H1 (cell line): ENCODE measurements around the gene KRT85. TPM values are rescaled to one million over a fixed set of nuclear protein-coding genes. Genes with fewer than 3 reads are reported as not detected.

Experiments used
- BACH1 ChIP-seq: IDR thresholded peaks from 2 replicates; pipeline ENCODE4 v1.6.1; 2012; ENCODE audit warnings: low read length, improper control_type of control experiment
- BRCA1 ChIP-seq: IDR thresholded peaks from 2 replicates; pipeline ENCODE4 v1.6.1; 2012; ENCODE audit warnings: low read depth, low read length, improper control_type of control experiment
- CBX8 ChIP-seq: fragments of 300-800, 300-1000 bp; sonication (generic); IDR thresholded peaks from 2 replicates; pipeline ENCODE4 v1.7.1; 2016; ENCODE audit warnings: low read depth, low read length, borderline replicate concordance
- CEBPB ChIP-seq: IDR thresholded peaks from 2 replicates; pipeline ENCODE4 v1.6.1; 2012; ENCODE audit warnings: low read depth, low read length
- CTBP2 ChIP-seq: IDR thresholded peaks from 2 replicates; pipeline ENCODE4 v1.7.0; 2011; ENCODE audit warnings: borderline replicate concordance, mild to moderate bottlenecking, moderate library complexity, mixed read lengths, low read length; ENCODE audit not compliant: insufficient read depth, insufficient read length
- CTCF ChIP-seq, 3 experiments: IDR thresholded peaks; 1 replicate in 2 of 3; 2 replicates in 1 of 3; pipeline versions ENCODE4 v1.5.1 to v1.6.1; 2011; ENCODE audit warnings: low read length in 3 of 3, mild to moderate bottlenecking in 3 of 3, inconsistent platforms in 2 of 3, low read depth in 1 of 3, moderate library complexity in 1 of 3; ENCODE audit not compliant: insufficient read depth in 1 of 3; ENCODE audit errors: control extremely low read depth in 1 of 3
- KDM5A ChIP-seq: fragments of 200-600 bp; IDR thresholded peaks from 2 replicates; pipeline ENCODE4 v1.7.1; 2012; ENCODE audit warnings: mild to moderate bottlenecking, low read length, inconsistent platforms, mixed read lengths
- RAD21 ChIP-seq, 2 experiments: IDR thresholded peaks in 1 of 2; conservative IDR thresholded peaks in 1 of 2; 2 replicates each; pipeline ENCODE4 v1.6.1; 2011; ENCODE audit warnings: low read depth in 2 of 2, low read length in 2 of 2, improper control_type of control experiment in 1 of 2, inconsistent platforms in 1 of 2, mild to moderate bottlenecking in 1 of 2, moderate library complexity in 1 of 2
- RFX5 ChIP-seq: IDR thresholded peaks from 2 replicates; pipeline ENCODE4 v1.6.1; 2011; ENCODE audit warnings: low read depth, low read length, improper control_type of control experiment, borderline replicate concordance
- RNF2 ChIP-seq: fragments of 200-900, 300-1000 bp; sonication (generic); IDR thresholded peaks from 2 replicates; pipeline ENCODE4 v1.7.1; 2016; ENCODE audit warnings: borderline replicate concordance, low read depth, mild to moderate bottlenecking, antibody characterized with exemption, low read length; ENCODE audit not compliant: poor library complexity, severe bottlenecking; ENCODE audit errors: missing control alignments
- TBP ChIP-seq: IDR thresholded peaks from 2 replicates; pipeline ENCODE4 v1.6.1; 2011; ENCODE audit warnings: low read depth, low read length, improper control_type of control experiment
- polyA plus RNA-seq, 7 experiments: library from polyadenylated mRNA; depleted of rRNA in 3 of 7; stranded (reverse) in 5 of 7; unstranded in 2 of 7; fragments of >200 nt in 5 of 7; fragments of 200-250 nt in 2 of 7; gene quantifications; 1 replicate in 5 of 7; 2 replicates in 1 of 7; 4 replicates in 1 of 7; pipeline versions ENCODE4 v1.2.1 to v1.2.3, GENCODE V29; 2011 to 2013; ENCODE audit warnings: missing spikeins in 2 of 7, mixed read lengths in 2 of 7
- total RNA-seq: library from RNA; stranded (reverse); fragmentation: NEBNext Ultra II Directional; extraction: Animal tissue kit (Norgen Biotek cat#: 25700); gene quantifications from 2 replicates; pipeline ENCODE4 v1.2.1, GENCODE V29; 2021

The KRT85 gene
- total and polyA plus RNA-seq, 2 of the 8 experiments (the other 6 are each of a cell fraction or from before 2014, with no cell fraction given): not detected

GRCh38 chr12:52366738-52367485, at the start of gene KRT85 (continued):
- TF ChIP-seq CBX8: no peak
- no peak for TF ChIP-seq TBP
- no peak for TF ChIP-seq RFX5
- no peak for TF ChIP-seq CTBP2
- no peak for TF ChIP-seq BRCA1
- no peak for TF ChIP-seq RAD21 (IDR thresholded peaks at IDR 0.05 in 1 of 2, conservative IDR thresholded peaks at IDR 0.05 in 1 of 2; ENCODE audit: low read depth in 2 of 2, low read length in 2 of 2)
- TF ChIP-seq BACH1: no peak
- no peak for TF ChIP-seq CEBPB
- TF ChIP-seq CTCF (IDR thresholded peaks at IDR 0.05; ENCODE audit: control extremely low read depth in 1 of 3, insufficient read depth in 1 of 3, low read depth in 1 of 3, low read length in 3 of 3): no peak
- TF ChIP-seq RNF2: no peak
- no peak for TF ChIP-seq KDM5A
